SU-DHL-6 (cell line): ENCODE results near the gene NAMPT.

Experiments
- H2AFZ ChIP-seq: fragments of 200-600 bp; sonication (generic); 2 replicates; pipeline ENCODE4 v1.6.1; 2014; ENCODE audit warnings: low read depth, mild to moderate bottlenecking, moderate library complexity, mixed read lengths, antibody characterized with exemption, low read length; ENCODE audit not compliant: severe bottlenecking
- H3F3A ChIP-seq: fragments of 200-600 bp; shearing (Covaris generic); 2 replicates; pipeline ENCODE4 v1.6.0; 2016; ENCODE audit warnings: antibody characterized with exemption, mild to moderate bottlenecking; ENCODE audit not compliant: insufficient read depth
- H3K27ac ChIP-seq: fragments of 200-600 bp; sonication (generic); 2 replicates; pipeline ENCODE4 v1.5.1; 2016; ENCODE audit warnings: low read depth, mild to moderate bottlenecking, low read length, moderate library complexity, mixed read lengths
- H3K27me3 ChIP-seq: fragments of 200-600 bp; sonication (generic), shearing (Covaris generic); 2 replicates; pipeline ENCODE4 v1.6.0; 2014; ENCODE audit warnings: mild to moderate bottlenecking, low read length
- H3K36me3 ChIP-seq: fragments of 200-600 bp; sonication (generic); 2 replicates; pipeline ENCODE4 v1.6.1; 2014; ENCODE audit warnings: mild to moderate bottlenecking, low read length, mixed read lengths
- H3K4me2 ChIP-seq: fragments of 300-600, 200-600 bp; shearing (Covaris generic), sonication (generic); 2 replicates; pipeline ENCODE4 v1.6.0; 2014; ENCODE audit warnings: low read length, low read depth, mild to moderate bottlenecking; ENCODE audit not compliant: poor library complexity, severe bottlenecking
- H3K4me3 ChIP-seq: fragments of 200-600 bp; sonication (generic); 2 replicates; pipeline ENCODE4 v1.5.1; 2014; ENCODE audit warnings: antibody characterized with exemption, low read length, mild to moderate bottlenecking, mixed read lengths; ENCODE audit not compliant: insufficient read depth, poor library complexity, severe bottlenecking
- H3K79me2 ChIP-seq: fragments of 200-600 bp; sonication (generic); 2 replicates; pipeline ENCODE4 v1.6.1; 2014; ENCODE audit warnings: mild to moderate bottlenecking, low read length, moderate library complexity; ENCODE audit not compliant: insufficient read depth
- H3K9ac ChIP-seq: fragments of 200-600 bp; sonication (generic); 2 replicates; pipeline ENCODE4 v1.7.0; 2014; ENCODE audit warnings: mild to moderate bottlenecking, low read length
- H3K9me2 ChIP-seq: fragments of 200-600 bp; sonication (generic); replicated peaks from 2 replicates; pipeline ENCODE4 v1.6.1; 2014; ENCODE audit warnings: low read length; ENCODE audit not compliant: insufficient read depth
- H3K9me3 ChIP-seq: fragments of 200-600 bp; sonication (generic); 2 replicates; pipeline ENCODE4 v1.6.1; 2014; ENCODE audit warnings: low read length, mixed read lengths; ENCODE audit not compliant: insufficient read depth
- H4K20me1 ChIP-seq: fragments of 200-600 bp; sonication (generic); 2 replicates; pipeline ENCODE4 v1.6.1; 2014; ENCODE audit warnings: low read depth, mild to moderate bottlenecking, antibody characterized with exemption, low read length, moderate library complexity, mixed read lengths
- CTCF ChIP-seq: fragments of 200-600 bp; sonication (generic); IDR thresholded peaks from one replicate; pipeline ENCODE4 v1.5.1; 2017; ENCODE audit warnings: antibody characterized with exemption, mild to moderate bottlenecking, low read length, moderate library complexity; ENCODE audit not compliant: insufficient read depth, poor library complexity, severe bottlenecking
- EZH2phosphoT487 ChIP-seq: fragments of 200-600 bp; sonication (generic), shearing (Covaris generic); conservative IDR thresholded peaks from 2 replicates; pipeline ENCODE4 v1.6.1; 2018; ENCODE audit warnings: mild to moderate bottlenecking, antibody characterized with exemption, low read length, moderate library complexity, mixed read lengths

NAMPT gene

GRCh38 chr7:106284714-106285050, at the start of gene NAMPT:
Gene NAMPT, minus strand, starts transcription at chr7:106284983. Its CDS starts 99 bp downstream, at chr7:106284884.
- peak within 1 kb of the TSS; percentile 76 for H3K27ac ChIP-seq
- peaks cover 21% of the 10 kb centered on the region for H3F3A ChIP-seq
- peak within 1 kb of the TSS; percentile 80 for H3K4me3 ChIP-seq
- no peak for TF ChIP-seq EZH2phosphoT487
- TF ChIP-seq CTCF, result no peak
- peaks cover 45% of the 10 kb centered on the region for H3K79me2 ChIP-seq
- H3K27me3 ChIP-seq, result no peaks in the 10 kb centered on the region
- H3K4me2 ChIP-seq, result peak within 1 kb of the TSS; percentile 80
- H3K36me3 ChIP-seq, result no peaks in the 10 kb centered on the region
- H3K9me2 ChIP-seq, result no peaks in the 10 kb centered on the region
- peaks cover 31% of the 10 kb centered on the region for H4K20me1 ChIP-seq
- H2AFZ ChIP-seq, result peak within 1 kb of the TSS; percentile 95
- no peaks in the 10 kb centered on the region for H3K9me3 ChIP-seq
- peak within 1 kb of the TSS; percentile 85 for H3K9ac ChIP-seq

GRCh38 chr7:106332201-106332600, 47.4 kb upstream of the NAMPT start:
- Histone ChIP-seq H3K4me2 (no peak overlapping the region), H4K20me1 (no peaks in the 10 kb centered on the region), H3K9me3 (no peaks in the 10 kb centered on the region), H3F3A (no peaks in the 10 kb centered on the region), H3K36me3 (no peaks in the 10 kb centered on the region), H3K79me2 (no peaks in the 10 kb centered on the region), H3K9me2 (no peaks in the 10 kb centered on the region), H3K9ac (no peak overlapping the region), H3K4me3 (no peak overlapping the region), H3K27me3 (no peaks in the 10 kb centered on the region), H3K27ac (no peak overlapping the region), H2AFZ (no peak overlapping the region)
- TF ChIP-seq CTCF (no peak), EZH2phosphoT487 (no peak)

GRCh38 chr7:106331441-106332175, 46.8 kb upstream of the NAMPT start:
- Histone ChIP-seq H3K4me3 (no peak overlapping the region), H3K79me2 (no peaks in the 10 kb centered on the region), H3K27me3 (no peaks in the 10 kb centered on the region), H3K9me3 (no peaks in the 10 kb centered on the region), H3K36me3 (no peaks in the 10 kb centered on the region), H4K20me1 (no peaks in the 10 kb centered on the region), H3K27ac (no peak overlapping the region), H2AFZ (no peak overlapping the region), H3K4me2 (no peak overlapping the region), H3F3A (no peaks in the 10 kb centered on the region), H3K9ac (no peak overlapping the region), H3K9me2 (no peaks in the 10 kb centered on the region)
- no peak for TF ChIP-seq EZH2phosphoT487
- no peak for TF ChIP-seq CTCF
